GM10248 (cell line): Measurements from ENCODE around the gene B3GNT5.

Experiments
- CTCF ChIA-PET: fragments of 300-600 bp; sonication (Branson Sonifier 250); formaldehyde crosslinking; extraction: SDS; loops from one replicate; lab custom pipeline; 2021; ENCODE audit warnings: antibody characterized with exemption; lab: Yijun Ruan, JAX
- POLR2A ChIA-PET: fragments of 350-650 bp; sonication (Branson Sonifier 250); formaldehyde crosslinking; extraction: SDS; loops from one replicate; lab custom pipeline; 2020; ENCODE audit warnings: antibody characterized with exemption; lab: Yijun Ruan, JAX
- DNase-seq: peaks from one replicate; pipeline ENCODE4 v3.0.0; 2012; ENCODE audit errors: extremely low spot score
- CTCF ChIP-seq: IDR thresholded peaks from 2 replicates; pipeline ENCODE4 v1.5.1; 2012; ENCODE audit warnings: mild to moderate bottlenecking, low read depth; ENCODE audit errors: extremely low read depth, missing control alignments, control extremely low read depth

Gene B3GNT5

GRCh38 chr3:183288117-183288516 lies 35.1 kb downstream of the B3GNT5 start:
- ChIA-PET POLR2A (no interaction called here), CTCF (no interaction called here)
- TF ChIP-seq CTCF = no peak

GRCh38 chr3:183290216-183290615 lies 37.2 kb downstream of the B3GNT5 start:
- no peak for DNase-seq
- no peak for TF ChIP-seq CTCF
- CTCF ChIA-PET = no interaction called here
- POLR2A ChIA-PET = no interaction called here

More at GRCh38 chr3:183288117-183288516, 35.1 kb downstream of the B3GNT5 start:
- DNase-seq = no peak

GRCh38 chr3:183291497-183292031 lies 38.5 kb downstream of the B3GNT5 start:
- ChIA-PET CTCF (interaction anchor here (1.9 kb wide), 1 partner anchor 12 kb away, joined by 5 read pairs; no protein-coding TSS in a partner anchor), POLR2A (no interaction called here)
- TF ChIP-seq CTCF = no peak
- no peak for DNase-seq

- TF ChIP-seq CTCF = no peak
- POLR2A ChIA-PET = no interaction called here
- no peak for DNase-seq
- CTCF ChIA-PET = interaction anchor here (1.3 kb wide), 1 partner anchor 11 kb away, joined by 3 read pairs; no protein-coding TSS in a partner anchor
Observed at GRCh38 chr3:183293966-183294365, 40.9 kb downstream of the B3GNT5 start.

- CTCF ChIA-PET = no interaction called here
- no peak for TF ChIP-seq CTCF
Observed at GRCh38 chr3:183295211-183295610, 42.2 kb downstream of the B3GNT5 start.

GRCh38 chr3:183296944-183297343 lies 43.9 kb downstream of the B3GNT5 start:
- POLR2A ChIA-PET = no interaction called here
- CTCF ChIA-PET = no interaction called here
- no peak for DNase-seq
- no peak for TF ChIP-seq CTCF

More at GRCh38 chr3:183295211-183295610, 42.2 kb downstream of the B3GNT5 start:
- DNase-seq = no peak
- POLR2A ChIA-PET = no interaction called here
